Inflammatory macrophage treated with lipopolysaccharide for 4 hours (primary cell): ENCODE data around the gene PPP2R5B.
"Not testable (repeated sequence)": the region's sequence is repeated elsewhere in the genome, so short reads cannot be mapped to it uniquely, and the experiment has no call there.

ENCODE experiments used
- DNase-seq: peaks from one replicate; pipeline ENCODE4 v3.0.0-alpha.2; 2020

The PPP2R5B gene

GRCh38 chr11:64932324-64932723 is 7.8 kb downstream of the PPP2R5B start:
- no peak for DNase-seq

GRCh38 chr11:64933213-64933934 is 8.9 kb downstream of the PPP2R5B start:
- DNase-seq, result no peak

GRCh38 chr11:64933935-64934681 is 9.6 kb downstream of the PPP2R5B start:
- DNase-seq, result no peak

DNA sequence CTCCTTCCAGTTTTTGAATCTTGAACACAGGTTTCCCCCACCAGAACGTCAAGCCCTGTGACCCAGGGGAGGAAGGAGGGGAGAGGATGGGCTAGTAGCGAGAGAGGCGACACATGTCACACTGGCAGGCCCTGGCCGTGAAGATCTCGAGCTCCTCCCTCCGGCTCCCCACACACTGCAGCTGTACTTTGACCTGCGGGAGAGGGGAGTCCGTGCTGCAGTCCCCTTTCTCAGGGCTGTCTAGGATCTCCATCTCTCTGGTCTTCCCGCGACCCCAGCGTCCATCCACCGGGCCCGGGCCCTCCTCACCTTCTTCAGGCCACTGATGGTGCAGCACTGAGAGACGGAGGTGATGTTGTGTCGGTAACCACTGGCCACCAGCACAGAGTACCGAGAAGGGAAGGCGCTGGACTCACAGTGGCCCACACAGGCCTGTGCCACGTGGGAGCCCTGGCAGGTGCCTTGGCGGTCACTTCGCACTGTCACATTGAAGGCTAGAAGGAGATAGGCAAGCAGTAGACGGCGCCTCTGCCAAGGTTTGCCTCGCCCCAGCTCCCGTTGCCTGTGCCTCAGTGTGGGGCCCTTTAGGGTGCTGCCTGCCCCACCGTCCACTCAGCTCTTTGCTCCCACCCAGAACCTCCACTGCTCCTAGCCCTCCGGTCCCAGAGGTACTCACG is 10.3 kb downstream of the PPP2R5B start:
- no peak for DNase-seq

DNA sequence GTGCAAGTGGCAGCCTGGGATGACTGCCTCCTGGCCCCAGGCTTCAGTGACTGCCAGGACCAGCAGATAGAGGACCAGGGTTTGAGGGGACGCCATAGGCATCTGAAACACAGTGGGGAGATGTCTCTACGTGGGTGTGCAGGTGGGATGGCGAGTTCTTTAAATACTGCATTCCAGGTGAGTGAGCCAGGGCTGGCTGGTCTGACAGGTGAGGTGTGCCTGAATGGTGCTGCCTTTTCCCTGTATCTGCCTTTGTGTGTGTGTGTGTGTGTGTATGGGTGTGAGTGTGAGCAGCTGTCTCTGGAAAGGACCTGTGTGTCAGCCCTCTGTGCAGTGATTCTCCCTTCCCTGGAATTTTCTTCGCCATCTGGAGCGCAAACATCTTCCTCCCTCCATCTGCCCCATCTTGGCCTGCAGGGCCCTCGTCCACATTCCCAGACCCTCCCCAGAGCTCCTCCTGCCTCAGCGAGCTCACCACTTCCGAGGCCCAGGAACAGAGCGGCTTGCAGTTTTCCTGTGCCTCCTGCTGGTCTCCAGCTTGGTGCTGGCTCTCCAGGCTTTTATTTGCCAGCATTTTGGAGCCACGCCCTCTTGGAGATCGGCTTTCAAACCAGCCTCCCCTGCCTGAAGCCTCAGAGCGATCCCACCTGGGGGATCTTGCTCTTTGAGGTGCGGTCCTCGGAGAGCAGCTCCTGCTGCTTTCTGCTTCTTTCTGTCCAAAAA is 11.0 kb downstream of the PPP2R5B start, which contains the start of gene GPHA2:
Gene GPHA2 (minus strand): TSS at position 535 of the 723 bp plus-strand sequence. CDS start 433 bp downstream, at position 102.
- no peak for DNase-seq

GRCh38 chr11:64936539-64936938 is 12.1 kb downstream of the PPP2R5B start:
- no peak for DNase-seq

GRCh38 chr11:64947208-64947814 is 22.8 kb downstream of the PPP2R5B start:
- peak; percentile 51 for DNase-seq

DNA sequence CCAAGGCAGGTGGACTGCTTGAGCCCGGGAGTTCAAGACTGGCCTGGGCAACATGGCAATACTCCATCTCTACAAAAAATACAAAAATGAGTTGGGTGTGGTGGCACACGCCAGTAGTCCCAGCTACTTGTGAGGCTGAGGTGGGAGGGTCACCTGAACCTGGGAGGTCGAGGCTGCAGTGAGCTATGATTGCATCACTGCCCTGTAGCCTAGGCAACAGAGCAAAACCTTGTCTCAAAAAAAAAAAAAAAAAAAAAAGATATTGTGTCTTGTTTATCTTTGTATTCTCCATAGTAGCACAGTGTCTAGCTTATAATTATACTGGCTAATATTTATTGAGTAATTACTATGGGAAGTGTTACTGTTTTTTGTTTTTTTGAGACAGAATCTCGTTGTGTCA is 27.0 kb downstream of the PPP2R5B start:
- no peak for DNase-seq

GRCh38 chr11:64954201-64954600 is 29.7 kb downstream of the PPP2R5B start:
- DNase-seq, result no peak

DNA sequence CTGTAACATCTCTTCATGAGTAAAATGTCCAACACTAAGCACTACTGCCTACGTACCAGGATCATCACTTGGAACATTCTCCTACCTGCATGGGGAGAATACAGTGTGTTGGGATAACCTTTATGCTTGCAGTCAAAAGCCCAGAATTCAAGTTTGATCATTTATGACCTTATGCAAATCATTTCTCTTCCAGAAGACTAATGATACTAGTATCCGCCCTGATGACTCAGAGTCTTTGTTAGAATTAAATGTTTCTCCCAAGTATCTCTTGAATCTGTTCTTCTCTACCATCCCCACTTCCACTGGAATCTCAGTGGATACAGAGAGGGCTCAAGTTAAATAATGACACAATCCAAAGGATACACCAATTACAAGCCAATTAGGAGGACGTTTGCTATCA is 35.0 kb downstream of the PPP2R5B start:
- no peak for DNase-seq

- DNase-seq, result no peak
Observed at GRCh38 chr11:64960719-64961118, 36.2 kb downstream of the PPP2R5B start.

DNA sequence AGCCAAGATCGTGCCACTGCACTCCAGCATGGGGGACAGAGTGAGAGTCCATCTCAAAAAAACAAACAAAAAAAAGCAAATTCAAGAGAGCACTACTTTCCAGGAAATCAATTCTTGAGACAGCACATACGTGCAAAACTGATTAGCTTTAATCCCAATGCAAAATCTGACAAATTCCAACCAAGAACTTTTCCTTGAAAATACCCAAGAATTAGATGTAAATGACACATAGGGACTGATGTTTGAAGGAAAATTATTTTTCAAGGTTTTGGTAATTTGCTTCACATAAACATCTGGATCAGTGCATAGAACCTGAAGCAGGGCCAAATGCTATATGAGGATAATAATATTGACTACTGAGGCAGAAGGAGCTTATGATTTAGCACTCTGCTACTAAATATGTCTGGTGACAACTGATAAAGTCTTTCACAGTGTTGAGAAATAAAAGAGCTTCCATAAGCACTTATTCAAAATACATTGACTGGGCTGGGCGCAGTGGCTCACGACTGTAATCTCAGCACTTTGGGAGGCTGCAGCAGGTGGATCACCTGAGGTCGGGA is 38.7 kb downstream of the PPP2R5B start:
- DNase-seq, result no peak

DNA sequence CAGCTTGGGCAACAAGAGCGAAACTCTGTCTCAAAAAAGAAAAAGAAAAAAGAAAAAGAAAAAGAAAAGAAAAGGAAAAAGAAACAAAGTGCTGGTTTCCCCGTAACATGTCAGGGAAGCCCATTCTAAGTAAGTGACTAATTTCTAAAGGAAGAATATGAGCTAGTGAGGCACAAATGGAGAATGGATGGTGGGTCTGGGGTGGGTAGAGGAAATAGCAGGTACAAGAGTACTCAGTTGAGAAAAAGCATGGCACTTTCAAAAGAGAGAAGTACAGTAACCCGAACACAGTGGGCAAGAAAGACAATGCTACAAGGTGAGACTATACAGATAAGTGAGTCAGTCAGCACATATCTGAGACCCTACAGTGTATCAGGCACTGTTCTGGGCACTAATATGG is 42.9 kb downstream of the PPP2R5B start:
- no peak for DNase-seq

- peak; percentile 12 for DNase-seq
Observed at GRCh38 chr11:64969209-64969608, 44.7 kb downstream of the PPP2R5B start.

DNA sequence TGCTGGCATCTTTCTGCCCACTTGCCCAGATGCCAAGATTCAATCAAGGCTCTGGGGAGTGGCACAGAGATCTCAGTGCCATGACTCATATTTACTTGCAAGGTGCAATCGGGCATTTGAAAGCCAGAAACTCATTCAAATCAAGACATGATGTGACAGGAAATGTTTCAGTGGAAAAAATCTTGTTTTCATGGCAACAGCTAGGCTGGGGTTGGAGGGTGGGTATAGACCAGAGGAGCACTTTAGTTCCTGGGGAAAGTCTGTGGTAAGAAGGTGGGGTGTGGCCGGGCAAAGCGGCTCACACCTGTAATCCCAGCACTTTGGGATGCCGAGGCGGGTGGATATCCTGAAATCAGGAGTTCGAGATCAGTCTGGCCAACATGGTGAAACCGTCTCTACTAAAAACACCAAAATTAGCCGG is 46.3 kb downstream of the PPP2R5B start:
- no peak for DNase-seq

DNA sequence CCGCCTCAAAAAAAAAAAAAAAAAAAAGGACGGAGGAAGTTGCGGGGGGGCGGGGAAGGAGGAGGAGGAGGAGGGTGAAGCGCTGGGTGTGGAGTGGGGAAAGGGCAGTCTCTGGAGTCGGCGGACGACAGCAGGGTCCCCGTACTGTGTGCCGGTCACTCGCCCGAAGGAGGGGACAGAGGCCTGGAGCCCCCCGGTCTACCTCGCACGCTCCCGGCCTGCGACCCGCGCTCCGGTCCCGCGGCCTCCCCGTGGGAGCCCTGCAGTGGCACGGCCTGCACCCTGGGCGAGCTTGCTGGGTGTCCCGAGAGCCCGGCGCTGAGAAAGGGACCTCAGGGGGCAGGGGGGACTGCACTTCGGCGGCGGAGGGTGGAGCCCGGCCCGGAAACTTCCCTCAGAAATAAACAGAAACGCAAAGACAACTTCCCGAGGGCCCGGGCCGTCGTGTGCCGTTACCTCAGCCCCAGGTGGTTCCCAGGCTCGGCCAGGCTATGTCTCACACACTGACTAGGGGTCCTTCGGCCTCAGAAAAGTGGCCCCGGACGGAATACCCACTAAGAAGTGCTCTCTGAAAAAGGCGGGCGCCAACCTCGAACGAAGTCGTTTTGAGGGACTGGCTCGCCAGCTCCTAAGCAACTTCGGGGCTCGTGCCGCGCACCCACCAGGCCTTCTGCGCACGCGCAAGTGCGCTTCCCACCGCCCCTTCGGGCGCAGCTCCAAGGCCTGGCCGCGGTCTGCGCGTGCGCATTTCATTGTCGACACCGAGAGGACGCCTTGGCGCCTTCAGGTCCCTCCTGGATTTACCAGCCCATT is 47.1 kb downstream of the PPP2R5B start, which contains the start of gene MAJIN:
Gene MAJIN (minus strand): TSS at position 688 of the 813 bp plus-strand sequence. CDS start 12,703 bp downstream, outside the sequence.
- DNase-seq, result peak; percentile 82

DNA sequence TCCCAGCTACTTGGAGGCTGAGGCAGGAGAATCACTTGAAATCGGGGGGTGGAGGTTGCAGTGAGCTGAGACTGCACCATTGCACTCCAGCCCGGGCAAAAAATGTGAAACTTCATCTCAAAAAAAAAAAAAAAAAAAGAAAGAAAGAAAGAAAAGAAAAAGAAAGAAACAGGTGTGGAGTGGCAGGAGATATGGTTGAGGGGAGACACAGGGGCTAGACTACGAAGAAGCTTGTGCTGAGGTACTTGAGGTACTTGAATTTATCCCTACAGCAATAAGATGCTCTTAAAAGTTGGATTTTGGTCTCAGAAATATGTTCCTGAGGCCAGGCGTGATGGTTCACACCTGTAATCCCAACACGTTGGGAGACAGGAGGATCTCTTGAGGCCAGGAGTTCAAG is 49.6 kb downstream of the PPP2R5B start:
- no peak for DNase-seq

DNA sequence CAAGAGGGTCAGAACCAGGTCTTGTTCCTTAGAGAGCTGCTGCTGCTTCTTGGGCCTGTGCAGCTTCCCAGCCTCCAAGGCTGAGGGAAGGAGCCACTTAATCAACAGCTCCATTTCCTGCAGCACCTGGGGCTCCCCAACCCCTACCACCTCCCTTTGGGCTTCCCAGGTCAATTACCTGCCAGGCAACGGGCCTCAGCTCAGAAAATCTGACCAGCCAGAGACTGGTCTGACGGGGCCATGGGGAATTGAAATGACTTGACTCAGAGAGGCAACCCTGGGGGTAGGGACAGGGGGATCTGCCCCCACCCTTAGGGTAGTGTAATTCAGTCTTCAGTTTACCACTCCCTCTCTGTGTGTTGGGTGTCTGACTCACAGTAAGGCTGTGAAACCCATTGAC is 52.2 kb downstream of the PPP2R5B start:
- DNase-seq, result no peak

GRCh38 chr11:64983339-64983738 is 58.9 kb downstream of the PPP2R5B start:
- not testable (repeated sequence) for DNase-seq
